HG03025 (cell line): ENCODE results near the gene C10orf67.

Experiments used
- ATAC-seq: cut with Tn5 transposase; IDR thresholded peaks from one replicate; pipeline ENCODE4 v1.9.1; 2021; ENCODE audit warnings: mild to moderate bottlenecking, moderate library complexity; ENCODE audit not compliant: unreplicated experiment, low FRiP score

The C10orf67 gene

GRCh38 chr10:23200586-23200985, 144.0 kb downstream of the C10orf67 start:
- ATAC-seq = no peak

GRCh38 chr10:23199768-23200511, 144.7 kb downstream of the C10orf67 start:
- ATAC-seq = no peak

GRCh38 chr10:23198940-23199767, 145.4 kb downstream of the C10orf67 start:
- ATAC-seq = no peak

- no peak for ATAC-seq
Observed at GRCh38 chr10:23198610-23198939, 146.0 kb downstream of the C10orf67 start.

GRCh38 chr10:23197416-23197861, 147.2 kb downstream of the C10orf67 start:
- ATAC-seq = no peak

- no peak for ATAC-seq
Observed at GRCh38 chr10:23196915-23197314, 147.7 kb downstream of the C10orf67 start.

- ATAC-seq = no peak
Observed at GRCh38 chr10:23195846-23196600, 148.6 kb downstream of the C10orf67 start.

- ATAC-seq = no peak
Observed at GRCh38 chr10:23194966-23195845, 149.4 kb downstream of the C10orf67 start.

GRCh38 chr10:23194471-23194965, 150.1 kb downstream of the C10orf67 start:
- no peak for ATAC-seq

- no peak for ATAC-seq
Observed at GRCh38 chr10:23193435-23194074, 151.0 kb downstream of the C10orf67 start.

- ATAC-seq = no peak
Observed at GRCh38 chr10:23192712-23193434, 151.7 kb downstream of the C10orf67 start.

GRCh38 chr10:23191764-23192711, 152.6 kb downstream of the C10orf67 start, which contains the start of gene PTF1A:
TSS of gene PTF1A (plus strand) at chr10:23192312. CDS start at chr10:23192531, 219 bp downstream.
- ATAC-seq = no peak

GRCh38 chr10:23190872-23191763, 153.5 kb downstream of the C10orf67 start:
- ATAC-seq = no peak

- no peak for ATAC-seq
Observed at GRCh38 chr10:23189024-23189423, 155.6 kb downstream of the C10orf67 start.

GRCh38 chr10:23187155-23187554, 157.4 kb downstream of the C10orf67 start:
- ATAC-seq = no peak

GRCh38 chr10:23186697-23187096, 157.9 kb downstream of the C10orf67 start:
- ATAC-seq = no peak

GRCh38 chr10:23186178-23186577, 158.4 kb downstream of the C10orf67 start:
- ATAC-seq = no peak
